ENCODE measurements around the gene PBLD. TPM values are rescaled to one million over a fixed set of nuclear protein-coding genes. Genes with fewer than 3 reads are reported as not detected.
"Not testable (repeated sequence)": the region's sequence is repeated elsewhere in the genome, so short reads cannot be mapped to it uniquely, and the experiment has no call there.

Gene PBLD
- total and polyA plus RNA-seq, 3 experiments from 2014 or later, result 0.95 to 1.7 (median 1.2) TPM

- H3K36me3 Mint-ChIP-seq, result no peaks in the 10 kb centered on the region
- Histone ChIP-seq H3K27ac (ENCODE audit: low read depth, low read length) (no peak overlapping the region), H3K27me3 (ENCODE audit: insufficient read depth, low read length, poor library complexity, severe bottlenecking) (no peaks in the 10 kb centered on the region), H3K4me1 (ENCODE audit: insufficient read depth, low read length) (no peaks in the 10 kb centered on the region), H3K4me3 (ENCODE audit: low read length) (no peak overlapping the region), H3K9me3 (ENCODE audit: low read length) (no peaks in the 10 kb centered on the region), H3K36me3 (ENCODE audit: insufficient read depth, low read length) (no peaks in the 10 kb centered on the region)
- no peak for DNase-seq
- H3K4me1 Mint-ChIP-seq, result no peaks in the 10 kb centered on the region
- H3K9me3 Mint-ChIP-seq, result no peaks in the 10 kb centered on the region
- H3K27ac Mint-ChIP-seq, result no peak overlapping the region
- no peak overlapping the region for H3K4me3 Mint-ChIP-seq
- H3K27me3 Mint-ChIP-seq, result peaks cover 3 to 4% of the 10 kb centered on the region in 2 donors
- ChIA-PET CTCF (no interaction called here), POLR2A (no interaction called here)
These were observed 84.8 kb downstream of the PBLD start for GRCh38 chr10:68247931-68248330.

- H3K36me3 ChIP-seq (ENCODE audit: insufficient read depth, low read length); H3K9me3 ChIP-seq (ENCODE audit: low read length); H3K27me3 ChIP-seq (ENCODE audit: insufficient read depth, low read length, poor library complexity, severe bottlenecking); CTCF ChIA-PET; DNase-seq; H3K27me3 Mint-ChIP-seq; H3K27ac ChIP-seq (ENCODE audit: low read depth, low read length); H3K4me1 ChIP-seq (ENCODE audit: insufficient read depth, low read length); H3K4me1 Mint-ChIP-seq; POLR2A ChIA-PET; H3K9me3 Mint-ChIP-seq; H3K36me3 Mint-ChIP-seq; H3K4me3 ChIP-seq (ENCODE audit: low read length); H3K27ac Mint-ChIP-seq; H3K4me3 Mint-ChIP-seq: not testable (repeated sequence)
These were observed 86.3 kb downstream of the PBLD start for GRCh38 chr10:68246397-68246796.

- Histone ChIP-seq H3K36me3 (ENCODE audit: insufficient read depth, low read length) (no peaks in the 10 kb centered on the region), H3K4me1 (ENCODE audit: insufficient read depth, low read length) (no peaks in the 10 kb centered on the region), H3K27ac (ENCODE audit: low read depth, low read length) (no peak overlapping the region), H3K4me3 (ENCODE audit: low read length) (no peak overlapping the region), H3K27me3 (ENCODE audit: insufficient read depth, low read length, poor library complexity, severe bottlenecking) (no peaks in the 10 kb centered on the region), H3K9me3 (ENCODE audit: low read length) (no peaks in the 10 kb centered on the region)
- Mint-ChIP-seq H3K4me1 (no peaks in the 10 kb centered on the region), H3K36me3 (no peaks in the 10 kb centered on the region), H3K27ac (no peak overlapping the region), H3K27me3 (peaks cover 4 to 7% of the 10 kb centered on the region in 2 donors), H3K9me3 (no peaks in the 10 kb centered on the region), H3K4me3 (no peak overlapping the region)
- DNase-seq, result no peak
- ChIA-PET CTCF (interaction anchor here (1.3 kb wide), 1 partner anchor 11 kb away, joined by 4 read pairs; no protein-coding TSS in a partner anchor), POLR2A (no interaction called here)
These were observed 90.7 kb downstream of the PBLD start for GRCh38 chr10:68242051-68242450.

- Mint-ChIP-seq H3K36me3 (no peaks in the 10 kb centered on the region), H3K27me3 (peaks cover 7% of the 10 kb centered on the region in 2 donors), H3K9me3 (no peaks in the 10 kb centered on the region), H3K4me3 (no peak overlapping the region), H3K27ac (no peak overlapping the region), H3K4me1 (no peaks in the 10 kb centered on the region)
- CTCF ChIA-PET, result no interaction called here
- H3K4me1 ChIP-seq (ENCODE audit: insufficient read depth, low read length), result no peaks in the 10 kb centered on the region
- DNase-seq, result no peak
- H3K27me3 ChIP-seq (ENCODE audit: insufficient read depth, low read length, poor library complexity, severe bottlenecking), result no peaks in the 10 kb centered on the region
- no peak overlapping the region for H3K27ac ChIP-seq (ENCODE audit: low read depth, low read length)
- H3K9me3 ChIP-seq (ENCODE audit: low read length), result no peaks in the 10 kb centered on the region
- no peak overlapping the region for H3K4me3 ChIP-seq (ENCODE audit: low read length)
- POLR2A ChIA-PET, result no interaction called here
- H3K36me3 ChIP-seq (ENCODE audit: insufficient read depth, low read length), result no peaks in the 10 kb centered on the region
These were observed 93.1 kb downstream of the PBLD start for GRCh38 chr10:68239596-68240150.

GRCh38 chr10:68239069-68239468, 93.7 kb downstream of the PBLD start:
- H3K27me3 ChIP-seq (ENCODE audit: insufficient read depth, low read length, poor library complexity, severe bottlenecking), result no peaks in the 10 kb centered on the region
- no peaks in the 10 kb centered on the region for H3K9me3 Mint-ChIP-seq
- POLR2A ChIA-PET, result no interaction called here
- H3K27ac ChIP-seq (ENCODE audit: low read depth, low read length), result no peak overlapping the region
- DNase-seq, result no peak
- H3K27me3 Mint-ChIP-seq, result peaks cover 7 to 8% of the 10 kb centered on the region in 2 donors
- no peaks in the 10 kb centered on the region for H3K36me3 ChIP-seq (ENCODE audit: insufficient read depth, low read length)
- H3K27ac Mint-ChIP-seq, result no peak overlapping the region
- H3K4me1 Mint-ChIP-seq, result no peaks in the 10 kb centered on the region
- CTCF ChIA-PET, result no interaction called here
- no peak overlapping the region for H3K4me3 Mint-ChIP-seq
- H3K4me3 ChIP-seq (ENCODE audit: low read length), result no peak overlapping the region
- no peaks in the 10 kb centered on the region for H3K9me3 ChIP-seq (ENCODE audit: low read length)
- no peaks in the 10 kb centered on the region for H3K36me3 Mint-ChIP-seq
- no peaks in the 10 kb centered on the region for H3K4me1 ChIP-seq (ENCODE audit: insufficient read depth, low read length)

- Mint-ChIP-seq H3K4me3 (no peak overlapping the region), H3K27ac (no peak overlapping the region)
These were observed 94.4 kb downstream of the PBLD start for GRCh38 chr10:68238371-68238770.

GRCh38 chr10:68237173-68237572, 95.6 kb downstream of the PBLD start:
- Mint-ChIP-seq H3K36me3 (no peaks in the 10 kb centered on the region), H3K27ac (no peak overlapping the region)
- POLR2A ChIA-PET, result no interaction called here

More at GRCh38 chr10:68238371-68238770, 94.4 kb downstream of the PBLD start:
- Histone ChIP-seq H3K4me3 (ENCODE audit: low read length) (no peak overlapping the region), H3K27me3 (ENCODE audit: insufficient read depth, low read length, poor library complexity, severe bottlenecking) (no peaks in the 10 kb centered on the region), H3K4me1 (ENCODE audit: insufficient read depth, low read length) (no peaks in the 10 kb centered on the region), H3K27ac (ENCODE audit: low read depth, low read length) (no peak overlapping the region), H3K36me3 (ENCODE audit: insufficient read depth, low read length) (no peaks in the 10 kb centered on the region), H3K9me3 (ENCODE audit: low read length) (no peaks in the 10 kb centered on the region)
- POLR2A ChIA-PET, result no interaction called here
- H3K9me3 Mint-ChIP-seq, result no peaks in the 10 kb centered on the region
- H3K36me3 Mint-ChIP-seq, result no peaks in the 10 kb centered on the region
- H3K27me3 Mint-ChIP-seq, result peaks cover 11 to 12% of the 10 kb centered on the region in 2 donors
- CTCF ChIA-PET, result interaction anchor here (1.0 kb wide), 1 partner anchor 63 kb away, joined by 3 read pairs; no protein-coding TSS in a partner anchor
- DNase-seq, result no peak
- no peaks in the 10 kb centered on the region for H3K4me1 Mint-ChIP-seq

GRCh38 chr10:68235581-68235980, 97.1 kb downstream of the PBLD start:
- Mint-ChIP-seq H3K27me3 (peaks cover 18 to 29% of the 10 kb centered on the region in 2 donors), H3K4me1 (peaks cover 4 to 12% (median 4%) of the 10 kb centered on the region in 3 donors), H3K36me3 (no peaks in the 10 kb centered on the region), H3K27ac (no peak overlapping the region), H3K9me3 (no peaks in the 10 kb centered on the region), H3K4me3 (no peak overlapping the region)
- H3K36me3 ChIP-seq (ENCODE audit: insufficient read depth, low read length), result no peaks in the 10 kb centered on the region
- H3K27ac ChIP-seq (ENCODE audit: low read depth, low read length), result no peak overlapping the region
- H3K4me1 ChIP-seq (ENCODE audit: insufficient read depth, low read length), result no peaks in the 10 kb centered on the region
- H3K4me3 ChIP-seq (ENCODE audit: low read length), result no peak overlapping the region
- CTCF ChIA-PET, result no interaction called here
- POLR2A ChIA-PET, result interaction anchor here (0.7 kb wide), 1 partner anchor 93 kb away, joined by 3 read pairs; no protein-coding TSS in a partner anchor
- H3K27me3 ChIP-seq (ENCODE audit: insufficient read depth, low read length, poor library complexity, severe bottlenecking), result peaks cover 15% of the 10 kb centered on the region
- no peaks in the 10 kb centered on the region for H3K9me3 ChIP-seq (ENCODE audit: low read length)
- DNase-seq, result no peak

More at GRCh38 chr10:68237173-68237572, 95.6 kb downstream of the PBLD start:
- no peaks in the 10 kb centered on the region for H3K9me3 ChIP-seq (ENCODE audit: low read length)
- Mint-ChIP-seq H3K4me3 (no peak overlapping the region), H3K9me3 (no peaks in the 10 kb centered on the region), H3K27me3 (peaks cover 11 to 22% of the 10 kb centered on the region in 2 donors), H3K4me1 (peaks cover 0 to 1% (median 0%) of the 10 kb centered on the region in 3 donors)
- H3K27ac ChIP-seq (ENCODE audit: low read depth, low read length), result no peak overlapping the region
- no peak for DNase-seq
- no peak overlapping the region for H3K4me3 ChIP-seq (ENCODE audit: low read length)
- H3K4me1 ChIP-seq (ENCODE audit: insufficient read depth, low read length), result no peaks in the 10 kb centered on the region
- H3K27me3 ChIP-seq (ENCODE audit: insufficient read depth, low read length, poor library complexity, severe bottlenecking), result peaks cover 1% of the 10 kb centered on the region
- CTCF ChIA-PET, result no interaction called here
- H3K36me3 ChIP-seq (ENCODE audit: insufficient read depth, low read length), result no peaks in the 10 kb centered on the region

Measured in CD8-positive, alpha-beta memory T cell (primary cell).